ENCODE measurements around the gene OPA3.
A peak's percentile ranks its signal among the peaks of the same experiment; 100 is the strongest.
"Not testable (repeated sequence)": the region's sequence is repeated elsewhere in the genome, so short reads cannot be mapped to it uniquely, and the experiment has no call there.

The OPA3 gene

DNA sequence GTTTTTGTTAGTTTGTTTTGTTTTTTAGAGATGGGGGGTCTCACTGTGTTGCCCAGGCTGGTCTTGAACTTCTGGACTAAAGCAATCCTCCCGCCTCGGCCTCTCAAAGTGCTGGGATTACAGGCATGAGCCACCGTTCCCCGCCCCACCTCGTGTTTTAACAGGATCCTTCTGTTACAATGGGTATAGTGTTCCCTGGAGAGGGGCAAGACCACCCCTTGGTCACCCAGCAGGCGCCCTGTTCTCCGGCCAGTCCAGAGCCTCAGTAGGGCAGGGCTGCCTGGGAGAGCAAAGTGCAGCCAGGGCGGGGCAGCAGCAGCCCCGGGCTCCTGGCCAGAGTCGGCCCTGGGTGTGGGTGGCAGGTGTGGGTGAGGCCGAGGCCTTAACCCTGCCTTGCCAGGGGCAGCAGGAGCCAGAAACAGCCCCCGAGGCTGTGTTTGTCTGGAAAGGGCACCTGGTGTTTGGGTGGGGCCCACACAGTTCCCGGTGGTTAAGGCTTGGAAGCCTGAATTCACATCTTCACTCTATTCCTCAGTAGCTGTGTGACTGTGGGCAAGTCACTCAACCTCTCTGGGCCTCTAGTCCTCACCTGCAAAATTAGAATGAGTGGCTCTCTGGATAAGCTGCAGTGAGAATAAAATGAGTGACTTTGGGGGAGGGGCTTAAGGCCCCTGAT is 70.1 kb downstream of the OPA3 start:
- Histone ChIP-seq H3K27ac (ENCODE audit: low read depth, low read length) (no peak overlapping the region), H4K5ac (ENCODE audit: low read length) (no peak overlapping the region)
- no CpG with 5 or more reads among the region's 13 CpGs for WGBS (ENCODE audit: extremely low coverage, insufficient coverage, low lambda C conversion rate)

DNA sequence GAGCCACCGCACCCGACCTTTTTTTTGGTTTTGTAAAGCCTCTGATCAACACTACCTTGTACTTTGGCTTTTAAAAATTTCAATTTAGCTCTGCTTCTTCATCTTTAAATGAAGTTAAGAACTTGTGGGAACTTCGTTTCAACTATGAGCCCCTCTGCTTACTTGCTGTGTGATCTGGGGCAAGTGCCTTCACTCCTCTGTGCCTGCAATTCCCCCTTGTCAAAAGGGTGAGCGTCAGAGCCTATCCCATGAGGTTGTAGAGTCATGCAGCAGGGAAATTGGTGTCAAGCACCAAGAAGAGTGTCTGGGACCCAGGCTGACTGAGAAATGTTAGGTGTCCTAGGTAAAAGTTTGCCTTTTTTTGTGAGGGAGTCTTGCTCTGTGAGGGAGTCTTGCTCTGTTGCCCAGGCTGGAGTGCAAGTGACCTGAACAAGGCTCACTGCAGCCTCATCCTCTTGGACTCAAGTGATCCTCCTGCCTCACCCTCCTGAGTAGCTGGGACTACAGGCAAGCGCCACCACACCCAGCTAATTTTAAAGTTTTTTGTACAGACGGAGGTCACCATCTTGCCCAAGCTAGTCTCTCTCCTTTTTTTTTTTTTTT is 71.6 kb downstream of the OPA3 start:
- no peak overlapping the region for H3K56ac ChIP-seq (ENCODE audit: low read length)
- no CpG with 5 or more reads among the region's 6 CpGs for WGBS (ENCODE audit: extremely low coverage, insufficient coverage, low lambda C conversion rate)
- H3K4ac ChIP-seq (ENCODE audit: low read depth, low read length): no peak overlapping the region
- no peaks in the 10 kb centered on the region for H3K27me3 ChIP-seq (ENCODE audit: insufficient read depth, low read length, poor library complexity)
- H3K79me2 ChIP-seq (ENCODE audit: control insufficient read depth, insufficient read depth, low read length): peaks cover 74% of the 10 kb centered on the region
- no peak overlapping the region for H4K8ac ChIP-seq (ENCODE audit: low read depth, low read length)
- H3K4me2 ChIP-seq (ENCODE audit: low read length): no peak overlapping the region
- no peak overlapping the region for H2BK5ac ChIP-seq (ENCODE audit: low read length)
- no peak overlapping the region for H2BK120ac ChIP-seq (ENCODE audit: low read depth, low read length)
- no peak overlapping the region for H2BK15ac ChIP-seq (replicated peaks; ENCODE audit: low read depth)
- no peak overlapping the region for H3K18ac ChIP-seq (ENCODE audit: low read length)
- no peak overlapping the region for H3K9ac ChIP-seq (ENCODE audit: low read length)
- H3K36me3 ChIP-seq (ENCODE audit: control insufficient read depth, insufficient read depth, low read length): peaks cover under 1% of the 10 kb centered on the region
- H4K5ac ChIP-seq (ENCODE audit: low read length): no peak overlapping the region
- peaks cover 2% of the 10 kb centered on the region for H3K4me1 ChIP-seq (ENCODE audit: control insufficient read depth, low read depth, low read length)
- no peak for DNase-seq
- no peak overlapping the region for H3K4me3 ChIP-seq (ENCODE audit: low read length)
- H3K27ac ChIP-seq (ENCODE audit: low read depth, low read length): no peak overlapping the region
- H3K79me1 ChIP-seq (ENCODE audit: low read length): peaks cover 25% of the 10 kb centered on the region
- H2AK5ac ChIP-seq (ENCODE audit: low read length): no peak overlapping the region
- no peak overlapping the region for H3K23ac ChIP-seq (ENCODE audit: low read length)

More for the DNA sequence above, 70.1 kb downstream of the OPA3 start:
- no peak for DNase-seq
- Histone ChIP-seq H3K4ac (ENCODE audit: low read depth, low read length) (no peak overlapping the region), H3K4me3 (ENCODE audit: low read length) (no peak overlapping the region), H3K27me3 (ENCODE audit: insufficient read depth, low read length, poor library complexity) (no peaks in the 10 kb centered on the region), H2BK15ac (replicated peaks; ENCODE audit: low read depth) (no peak overlapping the region), H2BK120ac (ENCODE audit: low read depth, low read length) (no peak overlapping the region), H3K36me3 (ENCODE audit: control insufficient read depth, insufficient read depth, low read length) (peaks cover 7% of the 10 kb centered on the region), H3K4me1 (ENCODE audit: control insufficient read depth, low read depth, low read length) (peaks cover 2% of the 10 kb centered on the region), H2AK5ac (ENCODE audit: low read length) (no peak overlapping the region), H3K56ac (ENCODE audit: low read length) (no peak overlapping the region), H3K23ac (ENCODE audit: low read length) (no peak overlapping the region), H3K79me1 (ENCODE audit: low read length) (peaks cover 23% of the 10 kb centered on the region), H2BK5ac (ENCODE audit: low read length) (no peak overlapping the region), H3K4me2 (ENCODE audit: low read length) (no peak overlapping the region), H4K8ac (ENCODE audit: low read depth, low read length) (no peak overlapping the region), H3K18ac (ENCODE audit: low read length) (no peak overlapping the region), H3K79me2 (ENCODE audit: control insufficient read depth, insufficient read depth, low read length) (peaks cover 62% of the 10 kb centered on the region), H3K9ac (ENCODE audit: low read length) (no peak overlapping the region)

DNA sequence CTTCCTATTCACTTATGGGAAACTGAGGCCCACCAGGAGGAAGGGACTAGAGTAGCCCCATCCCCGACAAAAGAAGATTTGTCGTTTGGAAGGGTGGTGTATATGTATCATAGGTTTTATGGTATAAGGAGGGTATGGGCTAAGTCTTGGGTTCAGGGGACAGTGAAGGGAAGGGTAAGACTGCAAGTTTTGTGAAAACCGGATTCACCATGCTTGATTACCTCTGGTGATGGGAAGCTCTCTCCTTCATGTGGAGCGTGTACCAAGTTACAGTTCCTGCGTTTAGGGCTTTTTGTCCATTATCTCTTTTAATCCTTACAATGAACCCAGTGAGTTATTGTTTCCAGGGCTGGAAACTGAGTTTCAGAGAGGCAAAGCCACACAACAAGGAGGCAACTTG is 73.5 kb downstream of the OPA3 start:
- peaks cover 77% of the 10 kb centered on the region for H3K79me2 ChIP-seq (ENCODE audit: control insufficient read depth, insufficient read depth, low read length)
- H4K8ac ChIP-seq (ENCODE audit: low read depth, low read length): no peak overlapping the region
- H3K4ac ChIP-seq (ENCODE audit: low read depth, low read length): no peak overlapping the region
- no peak overlapping the region for H3K18ac ChIP-seq (ENCODE audit: low read length)
- no peak overlapping the region for H2AK5ac ChIP-seq (ENCODE audit: low read length)
- H3K4me1 ChIP-seq (ENCODE audit: control insufficient read depth, low read depth, low read length): peaks cover 2% of the 10 kb centered on the region
- H3K9ac ChIP-seq (ENCODE audit: low read length): no peak overlapping the region
- H4K5ac ChIP-seq (ENCODE audit: low read length): no peak overlapping the region
- H3K4me3 ChIP-seq (ENCODE audit: low read length): no peak overlapping the region
- H2BK120ac ChIP-seq (ENCODE audit: low read depth, low read length): no peak overlapping the region
- H3K36me3 ChIP-seq (ENCODE audit: control insufficient read depth, insufficient read depth, low read length): no peaks in the 10 kb centered on the region
- H3K27me3 ChIP-seq (ENCODE audit: insufficient read depth, low read length, poor library complexity): no peaks in the 10 kb centered on the region
- H3K23ac ChIP-seq (ENCODE audit: low read length): no peak overlapping the region
- no peak overlapping the region for H2BK5ac ChIP-seq (ENCODE audit: low read length)
- H2BK15ac ChIP-seq (replicated peaks; ENCODE audit: low read depth): no peak overlapping the region
- H3K79me1 ChIP-seq (ENCODE audit: low read length): peaks cover 19% of the 10 kb centered on the region
- no peak overlapping the region for H3K4me2 ChIP-seq (ENCODE audit: low read length)
- no peak overlapping the region for H3K27ac ChIP-seq (ENCODE audit: low read depth, low read length)
- no CpG with 5 or more reads among the region's 5 CpGs for WGBS (ENCODE audit: extremely low coverage, insufficient coverage, low lambda C conversion rate)
- no peak overlapping the region for H3K56ac ChIP-seq (ENCODE audit: low read length)
- DNase-seq: no peak

DNA sequence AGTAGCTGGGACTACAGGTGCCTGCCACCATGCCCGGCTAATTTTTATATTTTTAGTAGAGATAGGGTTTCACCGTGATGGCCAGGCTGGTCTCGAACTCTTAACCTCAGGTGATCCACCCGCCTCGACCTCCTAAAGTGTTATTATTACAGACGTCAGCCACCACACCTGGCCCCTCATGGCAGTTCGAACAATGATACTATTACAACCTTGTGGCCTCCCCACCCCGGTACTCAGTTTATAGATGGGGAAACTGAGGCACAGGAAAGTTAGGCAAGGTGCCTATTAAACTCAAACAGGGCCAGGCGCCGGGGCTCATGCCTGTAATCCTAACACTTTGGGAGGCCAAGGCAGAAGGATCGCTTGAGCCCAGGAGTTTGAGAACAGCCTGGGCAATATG is 74.2 kb downstream of the OPA3 start:
- peaks cover 16% of the 10 kb centered on the region for H3K79me1 ChIP-seq (ENCODE audit: low read length)
- not testable (repeated sequence) for H4K8ac ChIP-seq (ENCODE audit: low read depth, low read length); H3K23ac ChIP-seq (ENCODE audit: low read length); H2BK5ac ChIP-seq (ENCODE audit: low read length); H4K5ac ChIP-seq (ENCODE audit: low read length); H2BK15ac ChIP-seq (replicated peaks; ENCODE audit: low read depth); H2BK120ac ChIP-seq (ENCODE audit: low read depth, low read length); H2AK5ac ChIP-seq (ENCODE audit: low read length); H3K9ac ChIP-seq (ENCODE audit: low read length); H3K4ac ChIP-seq (ENCODE audit: low read depth, low read length); H3K27ac ChIP-seq (ENCODE audit: low read depth, low read length); H3K56ac ChIP-seq (ENCODE audit: low read length); H3K36me3 ChIP-seq (ENCODE audit: control insufficient read depth, insufficient read depth, low read length); H3K4me2 ChIP-seq (ENCODE audit: low read length); H3K4me1 ChIP-seq (ENCODE audit: control insufficient read depth, low read depth, low read length); H3K4me3 ChIP-seq (ENCODE audit: low read length); H3K27me3 ChIP-seq (ENCODE audit: insufficient read depth, low read length, poor library complexity); DNase-seq; H3K18ac ChIP-seq (ENCODE audit: low read length)
- WGBS (ENCODE audit: extremely low coverage, insufficient coverage, low lambda C conversion rate): no CpG with 5 or more reads among the region's 11 CpGs
- H3K79me2 ChIP-seq (ENCODE audit: control insufficient read depth, insufficient read depth, low read length): peaks cover 71% of the 10 kb centered on the region

DNA sequence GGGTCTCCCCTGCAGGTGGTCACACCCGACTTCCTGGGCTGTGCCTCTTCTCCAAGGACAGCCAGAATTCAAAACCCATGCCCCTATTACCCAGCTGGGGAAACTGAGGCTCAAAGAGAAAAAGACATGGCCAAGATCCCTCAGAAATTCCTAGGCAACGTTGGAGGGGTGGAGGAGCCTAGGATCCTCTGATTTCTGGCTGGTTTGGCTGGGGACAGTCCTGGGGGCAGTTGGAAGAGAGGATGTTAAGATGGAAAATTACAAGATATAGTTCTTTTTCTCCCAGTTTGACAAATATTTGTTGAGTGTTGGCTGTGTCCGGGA is 74.9 kb downstream of the OPA3 start:
- no CpG with 5 or more reads among the region's 3 CpGs for WGBS (ENCODE audit: extremely low coverage, insufficient coverage, low lambda C conversion rate)
- Histone ChIP-seq H4K5ac (ENCODE audit: low read length) (no peak overlapping the region), H3K4me3 (ENCODE audit: low read length) (peak overlapping the region; percentile 22), H3K79me2 (ENCODE audit: control insufficient read depth, insufficient read depth, low read length) (peaks cover 66% of the 10 kb centered on the region), H3K36me3 (ENCODE audit: control insufficient read depth, insufficient read depth, low read length) (no peaks in the 10 kb centered on the region), H2BK5ac (ENCODE audit: low read length) (peak overlapping the region; percentile 66), H3K4me1 (ENCODE audit: control insufficient read depth, low read depth, low read length) (peaks cover 2% of the 10 kb centered on the region), H3K18ac (ENCODE audit: low read length) (peak overlapping the region; percentile 1), H3K27ac (ENCODE audit: low read depth, low read length) (peak overlapping the region; percentile 6), H3K9ac (ENCODE audit: low read length) (peak overlapping the region; percentile 74), H3K23ac (ENCODE audit: low read length) (no peak overlapping the region), H2BK15ac (replicated peaks; ENCODE audit: low read depth) (no peak overlapping the region), H3K4ac (ENCODE audit: low read depth, low read length) (no peak overlapping the region), H2BK120ac (ENCODE audit: low read depth, low read length) (no peak overlapping the region), H2AK5ac (ENCODE audit: low read length) (peak overlapping the region; percentile 5), H3K56ac (ENCODE audit: low read length) (peak overlapping the region; percentile 83), H3K4me2 (ENCODE audit: low read length) (peak overlapping the region; percentile 58), H3K79me1 (ENCODE audit: low read length) (peaks cover 11% of the 10 kb centered on the region), H4K8ac (ENCODE audit: low read depth, low read length) (no peak overlapping the region), H3K27me3 (ENCODE audit: insufficient read depth, low read length, poor library complexity) (no peaks in the 10 kb centered on the region)
- no peak for DNase-seq
